ENCODE measurements around the gene IL1RAPL2. TPM values are rescaled to one million over a fixed set of nuclear protein-coding genes. Genes with fewer than 3 reads are reported as not detected.

Gene IL1RAPL2
- total and polyA plus RNA-seq, 2 of the 8 experiments (the other 6 are each of a cell fraction or from before 2014, with no cell fraction given): 0.20 to 1.3 TPM

GRCh38 chrX:105803891-105804290 lies 1237.9 kb downstream of the IL1RAPL2 start:
- H3K27me3 ChIP-seq (replicated peaks in 1 of 4; ENCODE audit: control insufficient read depth in 3 of 4, extremely low read depth in 1 of 4, insufficient read depth in 3 of 4, low read length in 3 of 4): no peaks in the 10 kb centered on the region
- DNase-seq (ENCODE audit: low read depth in 1 of 2, low spot score in 2 of 2): no peak
- no peaks in the 10 kb centered on the region for H3K4me1 ChIP-seq (replicated peaks in 1 of 4; ENCODE audit: control insufficient read depth in 3 of 4, insufficient read depth in 4 of 4, low read length in 3 of 4)
- no peak overlapping the region for H3K23ac ChIP-seq (ENCODE audit: insufficient read length)
- H4K8ac ChIP-seq (ENCODE audit: extremely low read depth, insufficient read depth, low read length): no peak overlapping the region
- ChIA-PET CTCF (ENCODE audit: partially characterized antibody) (no interaction called here), POLR2A (ENCODE audit: partially characterized antibody) (no interaction called here)
- H3K9ac ChIP-seq (replicated peaks in 1 of 4; ENCODE audit: extremely low read depth in 1 of 4, low read depth in 3 of 4, low read length in 3 of 4): no peak overlapping the region
- H4K91ac ChIP-seq (replicated peaks; ENCODE audit: insufficient read length, low read length): no peak overlapping the region
- H3K56ac ChIP-seq (replicated peaks; ENCODE audit: insufficient read length, low read depth, low read length): no peak overlapping the region
- H4K20me1 ChIP-seq (replicated peaks in 1 of 2; ENCODE audit: control insufficient read depth in 1 of 2, insufficient read depth in 2 of 2, low read length in 2 of 2): no peaks in the 10 kb centered on the region
- H3K79me1 ChIP-seq (ENCODE audit: low read depth, low read length): no peaks in the 10 kb centered on the region
- H2BK20ac ChIP-seq (ENCODE audit: low read length): no peak overlapping the region
- no peak for FAIRE-seq
- H3K23me2 ChIP-seq (ENCODE audit: low read depth, low read length): no peaks in the 10 kb centered on the region
- no peak overlapping the region for H3K4me2 ChIP-seq (ENCODE audit: insufficient read depth in 1 of 2, low read depth in 2 of 2, low read length in 2 of 2)
- H2AK5ac ChIP-seq (ENCODE audit: low read depth, low read length): no peak overlapping the region
- H2BK12ac ChIP-seq (ENCODE audit: low read depth, low read length): no peak overlapping the region
- H3K9me3 ChIP-seq (ENCODE audit: insufficient read depth in 2 of 2, low read depth in 1 of 2, low read length in 1 of 2): no peaks in the 10 kb centered on the region
- no peak overlapping the region for H3K14ac ChIP-seq (ENCODE audit: insufficient read length)
- H4K5ac ChIP-seq (ENCODE audit: insufficient read length, low read depth, low read length): no peak overlapping the region
- H3K36me3 ChIP-seq (ENCODE audit: control insufficient read depth in 2 of 4, insufficient read depth in 4 of 4, low read length in 3 of 4): no peaks in the 10 kb centered on the region
- no peak overlapping the region for H2BK5ac ChIP-seq (ENCODE audit: low read depth, low read length)
- H3K79me2 ChIP-seq (ENCODE audit: control insufficient read depth in 1 of 2, insufficient read depth in 2 of 2, low read length in 2 of 2): no peaks in the 10 kb centered on the region
- H3K4me3 ChIP-seq (ENCODE audit: extremely low read depth in 1 of 4, insufficient read depth in 2 of 4, low read depth in 3 of 4, low read length in 4 of 4): no peak overlapping the region
- H2BK15ac ChIP-seq (ENCODE audit: low read length): no peak overlapping the region
- no peak overlapping the region for H3K4ac ChIP-seq (replicated peaks; ENCODE audit: insufficient read length, low read depth, low read length)
- no peak overlapping the region for H3K27ac ChIP-seq (ENCODE audit: low read depth, low read length)
- no peak overlapping the region for H2AFZ ChIP-seq (ENCODE audit: low read length)
- H3K18ac ChIP-seq (ENCODE audit: extremely low read depth, low read length): no peak overlapping the region
- 83% methylated on average over 2 of the region's 2 CpGs; no CpG with 5 or more reads in 1 of the 2 experiments for WGBS, 2 experiments (ENCODE audit: extremely low coverage in 1 of 2, insufficient coverage in 1 of 2, insufficient read length in 1 of 2, insufficient replicate concordance in 2 of 2, low coverage in 1 of 2, low lambda C conversion rate in 2 of 2, missing lambda C conversion rate in 1 of 2)
- no peak overlapping the region for H2BK120ac ChIP-seq (replicated peaks; ENCODE audit: low read depth, low read length)
- TF ChIP-seq SAP30 (IDR thresholded peaks at IDR 0.05; ENCODE audit: insufficient read depth, insufficient replicate concordance, low read length) (no peak), POLR2AphosphoS5 (IDR thresholded peaks at IDR 0.05; ENCODE audit: low read depth, low read length) (no peak), BACH1 (IDR thresholded peaks at IDR 0.05; ENCODE audit: low read length) (no peak), BCL11A (IDR thresholded peaks at IDR 0.05; ENCODE audit: low read depth in 2 of 2, low read length in 2 of 2) (no peak), TBP (IDR thresholded peaks at IDR 0.05; ENCODE audit: low read depth, low read length) (no peak), BRCA1 (IDR thresholded peaks at IDR 0.05; ENCODE audit: low read depth, low read length) (no peak), TCF12 (IDR thresholded peaks at IDR 0.05; ENCODE audit: low read depth, low read length) (no peak), SRF (IDR thresholded peaks at IDR 0.05; ENCODE audit: low read depth, low read length) (no peak), KDM1A (IDR thresholded peaks at IDR 0.05; ENCODE audit: borderline replicate concordance, low read length) (no peak), RBBP5 (IDR thresholded peaks at IDR 0.05; ENCODE audit: borderline replicate concordance, low read depth, low read length) (no peak), YY1 (IDR thresholded peaks at IDR 0.05; ENCODE audit: low read depth, low read length) (no peak), ZNF274 (IDR thresholded peaks at IDR 0.05; ENCODE audit: borderline replicate concordance, extremely low read depth, low read length) (no peak), SIN3A (conservative IDR thresholded peaks at IDR 0.05 in 1 of 2, IDR thresholded peaks at IDR 0.05 in 1 of 2; ENCODE audit: low read depth in 1 of 2, low read length in 2 of 2) (no peak), ATF3 (IDR thresholded peaks at IDR 0.05; ENCODE audit: insufficient read depth, low read depth, low read length) (no peak), HDAC2 (IDR thresholded peaks at IDR 0.05; ENCODE audit: borderline replicate concordance in 1 of 2, low read depth in 2 of 2, low read length in 2 of 2) (no peak)

All from H1 (cell line).